H54 (cell line): Measurements from ENCODE around the gene NPPA.
A peak's percentile ranks its signal among the peaks of the same experiment; 100 is the strongest.

Experiments
- DNase-seq: peaks from one replicate; pipeline ENCODE4 v3.0.0; 2011; ENCODE audit warnings: low spot score, mixed read lengths; ENCODE audit not compliant: insufficient read length
- FAIRE-seq: peaks from 3 replicates; lab custom pipeline; 2011; peaks lifted over from hg19 to GRCh38; lab: Jason Lieb, UNC
- POLR2A ChIP-seq: IDR thresholded peaks from 2 replicates; pipeline ENCODE4 v1.6.1; 2011; ENCODE audit warnings: low read depth, mild to moderate bottlenecking, low read length

Gene NPPA

GRCh38 chr1:11802973-11803885 lies 44.4 kb downstream of the NPPA start:
- FAIRE-seq = no peak
- no peak for DNase-seq

GRCh38 chr1:11802616-11802972 lies 45.0 kb downstream of the NPPA start:
- no peak for FAIRE-seq
- no peak for DNase-seq

More at GRCh38 chr1:11802973-11803885, 44.4 kb downstream of the NPPA start:
- TF ChIP-seq POLR2A = peak; percentile 20; the same call in 1 of the 2 replicates

GRCh38 chr1:11800756-11801433 lies 46.7 kb downstream of the NPPA start:
- no peak for FAIRE-seq
- no peak for DNase-seq
- no peak for TF ChIP-seq POLR2A

More at GRCh38 chr1:11802616-11802972, 45.0 kb downstream of the NPPA start:
- TF ChIP-seq POLR2A = no peak

- FAIRE-seq (no peak), DNase-seq (no peak)
- no peak for TF ChIP-seq POLR2A
Observed at GRCh38 chr1:11800391-11800755, 47.2 kb downstream of the NPPA start.

GRCh38 chr1:11799896-11800295 lies 47.7 kb downstream of the NPPA start:
- TF ChIP-seq POLR2A = no peak
- FAIRE-seq = no peak
- no peak for DNase-seq

GRCh38 chr1:11799099-11799498 lies 48.5 kb downstream of the NPPA start:
- FAIRE-seq (no peak), DNase-seq (no peak)
- no peak for TF ChIP-seq POLR2A

GRCh38 chr1:11797525-11798216 lies 49.9 kb downstream of the NPPA start:
- FAIRE-seq = no peak

GRCh38 chr1:11796036-11796828 lies 51.4 kb downstream of the NPPA start:
- FAIRE-seq = no peak
- TF ChIP-seq POLR2A = no peak
- no peak for DNase-seq

More at GRCh38 chr1:11797525-11798216, 49.9 kb downstream of the NPPA start:
- DNase-seq = no peak
- TF ChIP-seq POLR2A = no peak
